ENCODE results near the gene TRDN. TPM values are rescaled to one million over a fixed set of nuclear protein-coding genes. Genes with fewer than 3 reads are reported as not detected.

Gene TRDN
- total RNA-seq, 1 donor from 2014 or later: not detected

DNA sequence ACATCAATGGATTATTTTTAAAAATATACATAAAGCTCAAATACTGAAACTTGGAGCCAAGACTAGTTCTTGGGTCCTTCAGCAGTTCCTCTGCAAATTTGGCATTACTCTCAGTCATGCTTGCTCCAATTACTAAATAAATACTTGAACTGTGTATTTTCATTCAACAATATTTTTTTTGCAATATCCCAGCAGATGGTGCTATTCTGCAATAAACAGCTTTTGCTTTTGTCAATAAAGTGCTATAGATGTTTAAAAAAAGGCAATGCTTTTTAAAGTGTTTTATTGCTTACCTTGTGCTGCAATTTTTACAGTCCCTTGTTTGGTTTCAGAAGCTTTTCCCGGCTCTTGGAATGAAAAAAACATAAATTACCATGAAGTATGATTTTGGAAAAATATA lies 243.4 kb downstream of the TRDN start:
- no peak for DNase-seq (ENCODE audit: low read depth)
- H3K4me3 ChIP-seq (ENCODE audit: low read depth, low read length): no peak overlapping the region
- TF ChIP-seq, protein P1, sequence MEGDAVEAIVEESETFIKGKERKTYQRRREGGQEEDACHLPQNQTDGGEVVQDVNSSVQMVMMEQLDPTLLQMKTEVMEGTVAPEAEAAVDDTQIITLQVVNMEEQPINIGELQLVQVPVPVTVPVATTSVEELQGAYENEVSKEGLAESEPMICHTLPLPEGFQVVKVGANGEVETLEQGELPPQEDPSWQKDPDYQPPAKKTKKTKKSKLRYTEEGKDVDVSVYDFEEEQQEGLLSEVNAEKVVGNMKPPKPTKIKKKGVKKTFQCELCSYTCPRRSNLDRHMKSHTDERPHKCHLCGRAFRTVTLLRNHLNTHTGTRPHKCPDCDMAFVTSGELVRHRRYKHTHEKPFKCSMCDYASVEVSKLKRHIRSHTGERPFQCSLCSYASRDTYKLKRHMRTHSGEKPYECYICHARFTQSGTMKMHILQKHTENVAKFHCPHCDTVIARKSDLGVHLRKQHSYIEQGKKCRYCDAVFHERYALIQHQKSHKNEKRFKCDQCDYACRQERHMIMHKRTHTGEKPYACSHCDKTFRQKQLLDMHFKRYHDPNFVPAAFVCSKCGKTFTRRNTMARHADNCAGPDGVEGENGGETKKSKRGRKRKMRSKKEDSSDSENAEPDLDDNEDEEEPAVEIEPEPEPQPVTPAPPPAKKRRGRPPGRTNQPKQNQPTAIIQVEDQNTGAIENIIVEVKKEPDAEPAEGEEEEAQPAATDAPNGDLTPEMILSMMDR (conservative IDR thresholded peaks at IDR 0.05; ENCODE audit: low read depth, low read length): peak; percentile 50

DNA sequence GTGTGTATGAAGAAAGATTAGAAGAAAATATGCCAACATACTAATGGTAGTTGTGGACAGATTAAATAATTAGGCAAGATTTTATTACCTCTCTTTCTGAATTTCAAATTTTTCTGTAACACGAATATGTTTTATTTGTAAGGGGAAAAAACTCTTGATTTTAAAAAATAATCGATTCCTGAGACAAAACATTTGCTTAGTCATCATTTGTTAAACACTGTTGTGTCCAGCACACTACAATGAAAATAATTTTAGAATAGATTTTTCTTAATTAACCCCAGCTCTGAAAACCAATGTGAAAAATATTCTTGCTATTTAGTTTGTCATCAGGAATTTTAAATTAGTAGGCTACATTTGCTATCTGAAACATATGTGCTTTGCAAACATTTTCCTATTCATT lies 253.0 kb downstream of the TRDN start:
- H3K4me3 ChIP-seq (ENCODE audit: low read depth, low read length): no peak overlapping the region
- TF ChIP-seq, protein P1 (conservative IDR thresholded peaks at IDR 0.05; ENCODE audit: low read depth, low read length): no peak
- DNase-seq (ENCODE audit: low read depth): no peak

DNA sequence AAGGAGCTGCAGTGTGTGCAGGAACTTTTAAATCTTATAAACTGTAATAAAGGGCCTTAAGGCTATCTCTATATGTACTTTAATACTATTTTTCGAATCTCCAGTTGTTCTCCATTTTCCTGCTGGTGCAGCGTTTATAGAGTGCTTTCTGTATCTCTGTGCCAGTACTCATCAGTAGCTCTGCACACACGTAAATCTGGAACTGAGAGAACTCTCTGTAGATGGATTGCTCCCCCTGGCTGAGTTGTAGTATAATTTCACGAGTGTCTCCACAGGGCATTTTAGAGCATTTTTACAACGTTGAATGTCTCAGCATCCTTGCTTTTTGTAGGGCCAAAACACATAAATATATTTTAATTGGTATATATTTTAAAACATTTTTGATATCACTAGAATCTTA lies 256.5 kb downstream of the TRDN start:
- TF ChIP-seq, protein P1 (conservative IDR thresholded peaks at IDR 0.05; ENCODE audit: low read depth, low read length): peak; percentile 60
- peak; percentile 6 for DNase-seq (ENCODE audit: low read depth)
- no peak overlapping the region for H3K4me3 ChIP-seq (ENCODE audit: low read depth, low read length)

DNA sequence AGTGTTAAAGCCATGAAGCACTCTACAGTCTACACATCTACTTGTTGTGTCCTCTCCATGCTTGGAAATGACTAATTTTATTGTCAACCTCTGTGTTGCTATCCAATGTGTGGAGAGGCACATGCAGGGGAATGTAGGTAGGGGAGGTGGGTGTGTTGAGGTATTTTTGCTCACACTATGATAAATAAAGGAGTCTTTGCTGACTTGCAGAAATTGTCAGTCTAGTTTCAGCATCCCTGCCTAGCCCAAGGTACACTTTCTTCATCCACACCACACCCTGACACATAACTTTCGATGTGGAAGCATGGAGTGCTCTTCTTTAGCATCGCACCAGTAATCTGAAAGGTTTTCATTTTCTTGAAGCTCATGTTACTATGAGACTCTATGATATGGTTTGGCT lies 264.0 kb downstream of the TRDN start:
- no peak overlapping the region for H3K4me3 ChIP-seq (ENCODE audit: low read depth, low read length)

DNA sequence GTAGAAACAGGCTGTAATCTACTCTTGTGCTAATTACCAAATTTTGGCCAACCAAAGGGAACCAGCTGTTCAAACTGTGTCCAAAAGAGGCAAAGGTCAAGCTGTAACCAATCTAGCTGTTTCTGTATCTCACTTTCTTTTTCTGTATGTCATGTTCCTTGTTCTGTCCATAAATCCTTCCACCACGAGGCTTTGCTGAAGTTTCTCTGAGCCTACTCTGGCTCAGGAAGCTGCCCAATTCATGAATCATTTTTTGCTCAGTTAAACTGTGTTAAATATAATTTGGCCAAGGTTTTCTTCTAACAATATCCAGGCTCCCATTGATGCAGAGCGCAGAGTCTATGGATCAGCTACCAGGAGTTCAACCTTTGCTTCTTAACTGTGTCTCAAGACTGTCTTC lies 272.8 kb downstream of the TRDN start:
- H3K4me3 ChIP-seq (ENCODE audit: low read depth, low read length): no peak overlapping the region
- TF ChIP-seq, protein P1 (conservative IDR thresholded peaks at IDR 0.05; ENCODE audit: low read depth, low read length): no peak
- no peak for DNase-seq (ENCODE audit: low read depth)

More for the DNA sequence above, 264.0 kb downstream of the TRDN start:
- TF ChIP-seq, protein P1 (conservative IDR thresholded peaks at IDR 0.05; ENCODE audit: low read depth, low read length): no peak
- no peak for DNase-seq (ENCODE audit: low read depth)

DNA sequence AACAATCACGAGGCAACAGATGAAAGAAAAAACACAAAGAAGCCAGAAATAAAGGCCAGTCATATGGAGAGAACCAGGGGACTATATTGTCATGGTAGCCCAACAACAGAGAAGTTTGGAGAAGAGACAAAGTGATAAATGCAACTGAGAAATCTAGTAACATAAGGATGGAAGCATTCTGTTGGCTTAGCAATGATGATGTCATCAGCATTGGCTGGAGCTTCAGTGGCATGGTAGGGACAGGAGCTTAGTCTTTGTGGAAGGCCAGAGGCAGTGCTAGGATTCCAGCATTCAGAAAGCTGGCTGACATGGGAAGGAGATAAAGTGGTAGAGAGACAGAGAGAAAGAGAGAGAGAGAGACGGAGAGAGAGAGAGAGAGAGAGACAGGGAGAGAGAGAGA lies 276.4 kb downstream of the TRDN start:
- no peak for DNase-seq (ENCODE audit: low read depth)
- H3K4me3 ChIP-seq (ENCODE audit: low read depth, low read length): no peak overlapping the region
- TF ChIP-seq, protein P1 (conservative IDR thresholded peaks at IDR 0.05; ENCODE audit: low read depth, low read length): no peak

DNA sequence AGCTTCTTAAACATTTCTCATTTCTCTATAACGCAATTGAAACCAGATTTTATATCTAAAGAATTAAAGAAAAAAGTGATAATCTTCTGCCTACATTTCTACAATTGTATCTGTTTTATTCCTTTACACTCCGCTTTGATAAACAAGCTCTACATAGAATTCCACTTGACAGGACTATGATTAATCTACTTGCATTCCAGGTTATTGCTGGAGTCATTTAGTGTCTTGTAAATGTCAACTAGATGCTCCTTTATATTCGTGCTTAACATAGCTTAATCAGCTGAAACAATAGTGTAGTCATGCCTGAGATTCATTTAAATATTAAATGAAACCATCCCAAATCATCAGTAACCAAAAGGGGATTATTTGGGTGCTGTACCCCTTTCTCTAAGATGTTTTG lies 284.0 kb downstream of the TRDN start:
- no peak for DNase-seq (ENCODE audit: low read depth)
- H3K4me3 ChIP-seq (ENCODE audit: low read depth, low read length): no peak overlapping the region
- TF ChIP-seq, protein P1 (conservative IDR thresholded peaks at IDR 0.05; ENCODE audit: low read depth, low read length): no peak

All from epithelial cell of proximal tubule (primary cell).